BLaER1 (cell line): ENCODE results near the gene B4GALNT3.

Experiments
- H3K27ac ChIP-seq: shearing (Covaris generic); formaldehyde crosslinking; 2 replicates; pipeline ENCODE4 v1.8.1; 2022
- H3K27me3 ChIP-seq: shearing (Covaris generic); formaldehyde crosslinking; 2 replicates; pipeline ENCODE4 v1.8.1; 2022
- H3K36me3 ChIP-seq: shearing (Covaris generic); formaldehyde crosslinking; 2 replicates; pipeline ENCODE4 v1.8.1; 2022
- H3K4me1 ChIP-seq: shearing (Covaris generic); formaldehyde crosslinking; 2 replicates; pipeline ENCODE4 v1.8.1; 2022
- H3K4me2 ChIP-seq: shearing (Covaris generic); formaldehyde crosslinking; 2 replicates; pipeline ENCODE4 v1.8.1; 2022
- H3K4me3 ChIP-seq: shearing (Covaris generic); formaldehyde crosslinking; 2 replicates; pipeline ENCODE4 v1.8.1; 2022
- H3K9ac ChIP-seq: shearing (Covaris generic); formaldehyde crosslinking; 2 replicates; pipeline ENCODE4 v1.8.1; 2022
- H3K9me3 ChIP-seq: shearing (Covaris generic); formaldehyde crosslinking; 2 replicates; pipeline ENCODE4 v1.8.1; 2022
- H4K20me1 ChIP-seq: shearing (Covaris generic); formaldehyde crosslinking; 2 replicates; pipeline ENCODE4 v1.8.1; 2022
- Cebpa-rat ChIP-seq: shearing (Covaris generic); IDR thresholded peaks from 2 replicates; pipeline ENCODE4 v1.8.1; 2022

The B4GALNT3 gene

GRCh38 chr12:553216-554000 lies 93.7 kb downstream of the B4GALNT3 start:
- H3K4me3 ChIP-seq: peak overlapping the region; percentile 57
- no peak for TF ChIP-seq Cebpa-rat
- H4K20me1 ChIP-seq: no peaks in the 10 kb centered on the region
- H3K9me3 ChIP-seq: no peaks in the 10 kb centered on the region
- H3K36me3 ChIP-seq: peaks cover 4% of the 10 kb centered on the region; the same call in 1 of the 2 replicates
- H3K27me3 ChIP-seq: no peaks in the 10 kb centered on the region
- peak overlapping the region; percentile 79 for H3K27ac ChIP-seq
- H3K9ac ChIP-seq: peak overlapping the region; percentile 51
- H3K4me1 ChIP-seq: peaks cover 32% of the 10 kb centered on the region
- H3K4me2 ChIP-seq: peak overlapping the region; percentile 86

GRCh38 chr12:554001-554285 lies 94.2 kb downstream of the B4GALNT3 start:
- Histone ChIP-seq H3K9me3 (no peaks in the 10 kb centered on the region), H3K4me3 (peak overlapping the region; percentile 57), H3K27ac (peak overlapping the region; percentile 79), H3K9ac (peak overlapping the region; percentile 51), H3K27me3 (no peaks in the 10 kb centered on the region), H3K36me3 (peaks cover 4% of the 10 kb centered on the region; the same call in 1 of the 2 replicates), H3K4me1 (peaks cover 38% of the 10 kb centered on the region), H4K20me1 (no peaks in the 10 kb centered on the region), H3K4me2 (peak overlapping the region; percentile 86)
- TF ChIP-seq Cebpa-rat: no peak

DNA sequence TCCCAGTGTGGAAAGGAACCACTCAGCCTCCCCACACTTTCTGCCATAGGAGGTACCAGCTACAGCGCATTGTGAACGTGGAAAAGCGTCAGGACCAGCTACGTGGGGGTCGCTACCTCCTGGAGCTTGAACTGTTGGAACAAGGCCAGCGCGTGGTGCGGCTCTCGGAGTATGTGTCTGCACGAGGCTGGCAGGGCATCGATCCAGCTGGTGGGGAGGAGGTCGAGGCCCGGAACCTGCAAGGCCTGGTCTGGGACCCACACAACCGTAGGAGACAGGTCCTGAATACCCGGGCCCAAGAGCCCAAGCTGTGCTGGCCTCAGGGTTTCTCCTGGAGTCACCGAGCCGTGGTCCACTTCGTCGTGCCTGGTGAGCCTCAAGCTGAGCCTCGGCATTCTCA lies 96.8 kb downstream of the B4GALNT3 start:
- H3K4me2 ChIP-seq: no peak overlapping the region
- peaks cover 4% of the 10 kb centered on the region; the same call in 1 of the 2 replicates for H3K36me3 ChIP-seq
- H4K20me1 ChIP-seq: 0 out of 2 replicates have a peak, but pooled peaks cover 4% of the 10 kb centered on the region
- H3K4me3 ChIP-seq: no peak overlapping the region
- TF ChIP-seq Cebpa-rat: no peak
- H3K4me1 ChIP-seq: peaks cover 63% of the 10 kb centered on the region
- no peak overlapping the region for H3K9ac ChIP-seq
- H3K27me3 ChIP-seq: no peaks in the 10 kb centered on the region
- no peak overlapping the region for H3K27ac ChIP-seq
- no peaks in the 10 kb centered on the region for H3K9me3 ChIP-seq

DNA sequence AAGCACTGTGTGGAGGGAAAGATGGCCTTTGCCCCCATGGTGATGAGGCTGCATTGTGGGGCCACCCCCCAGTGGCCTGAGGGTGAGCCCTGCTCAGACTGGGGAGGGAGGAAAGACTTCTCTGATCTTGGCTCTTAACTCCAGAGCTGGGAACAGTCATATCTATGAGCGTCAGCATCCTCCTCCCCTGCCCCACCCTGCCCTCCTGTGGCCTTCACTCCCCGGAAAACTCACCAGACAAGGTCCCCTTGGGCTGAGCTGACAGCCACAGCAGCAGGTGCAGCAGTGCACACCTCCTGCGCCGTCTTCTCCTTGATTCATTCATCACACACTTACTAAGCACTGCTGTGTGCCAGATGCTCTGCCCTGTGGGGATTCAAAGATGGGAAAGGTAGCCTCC lies 98.8 kb downstream of the B4GALNT3 start:
- TF ChIP-seq Cebpa-rat: no peak
- Histone ChIP-seq H3K9ac (0 out of 2 replicates have a peak overlapping the region, but pooled peaks have one; percentile 17), H3K4me1 (peaks cover 68% of the 10 kb centered on the region), H3K27ac (no peak overlapping the region), H4K20me1 (0 out of 2 replicates have a peak, but pooled peaks cover 13% of the 10 kb centered on the region), H3K36me3 (peaks cover 4% of the 10 kb centered on the region; the same call in 1 of the 2 replicates), H3K27me3 (no peaks in the 10 kb centered on the region), H3K4me2 (peak overlapping the region; percentile 97), H3K9me3 (no peaks in the 10 kb centered on the region), H3K4me3 (no peak overlapping the region)

DNA sequence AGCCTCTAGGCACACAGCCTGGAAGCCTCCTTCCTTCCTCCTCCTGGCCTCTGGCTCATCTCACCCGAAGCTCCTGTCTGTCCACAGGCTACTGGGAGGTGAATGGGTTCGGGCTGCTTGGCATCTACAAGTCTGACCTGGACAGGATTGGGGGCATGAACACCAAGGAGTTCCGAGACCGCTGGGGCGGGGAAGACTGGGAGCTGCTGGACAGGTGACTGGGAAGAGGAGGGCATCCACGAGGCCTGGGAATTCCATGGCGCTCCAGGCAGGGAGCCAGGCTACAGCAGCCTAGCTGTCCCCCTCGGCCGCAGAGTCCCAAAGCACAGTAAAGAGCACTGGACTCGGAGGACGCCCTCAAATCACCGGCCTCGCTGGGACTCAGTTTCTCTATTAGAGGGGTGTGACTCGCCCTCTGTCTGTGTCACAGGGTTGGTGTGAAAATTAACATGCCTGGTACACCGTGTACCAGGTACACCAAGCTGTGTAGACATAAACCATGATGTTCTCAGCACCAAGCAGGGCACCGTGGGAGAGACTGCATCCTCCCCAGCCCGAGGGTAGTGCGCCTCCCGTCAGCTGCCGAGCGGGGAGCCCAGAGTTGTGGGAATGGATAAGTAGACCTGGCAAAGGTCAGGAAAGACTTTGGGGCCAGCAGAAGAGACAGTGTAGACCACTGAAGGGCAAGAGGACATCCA lies 99.6 kb downstream of the B4GALNT3 start:
- Histone ChIP-seq H3K4me1 (peaks cover 68% of the 10 kb centered on the region), H3K36me3 (peaks cover 4% of the 10 kb centered on the region; the same call in 1 of the 2 replicates), H3K27ac (no peak overlapping the region), H4K20me1 (peaks cover 18% of the 10 kb centered on the region; the same call in 1 of the 2 replicates), H3K9ac (0 out of 2 replicates have a peak overlapping the region, but pooled peaks have one; percentile 17), H3K27me3 (no peaks in the 10 kb centered on the region), H3K4me3 (no peak overlapping the region), H3K9me3 (no peaks in the 10 kb centered on the region), H3K4me2 (peak overlapping the region; percentile 97)
- TF ChIP-seq Cebpa-rat: no peak

- peaks cover 73% of the 10 kb centered on the region for H3K4me1 ChIP-seq
- H3K36me3 ChIP-seq: peaks cover 4% of the 10 kb centered on the region; the same call in 1 of the 2 replicates
- H3K4me3 ChIP-seq: no peak overlapping the region
- no peak overlapping the region for H3K9ac ChIP-seq
- H3K4me2 ChIP-seq: peak overlapping the region; percentile 97
- no peaks in the 10 kb centered on the region for H3K9me3 ChIP-seq
- no peaks in the 10 kb centered on the region for H3K27me3 ChIP-seq
- peaks cover 18% of the 10 kb centered on the region; the same call in 1 of the 2 replicates for H4K20me1 ChIP-seq
- no peak overlapping the region for H3K27ac ChIP-seq
- TF ChIP-seq Cebpa-rat: no peak
These were observed 100.2 kb downstream of the B4GALNT3 start for GRCh38 chr12:559906-560455.

DNA sequence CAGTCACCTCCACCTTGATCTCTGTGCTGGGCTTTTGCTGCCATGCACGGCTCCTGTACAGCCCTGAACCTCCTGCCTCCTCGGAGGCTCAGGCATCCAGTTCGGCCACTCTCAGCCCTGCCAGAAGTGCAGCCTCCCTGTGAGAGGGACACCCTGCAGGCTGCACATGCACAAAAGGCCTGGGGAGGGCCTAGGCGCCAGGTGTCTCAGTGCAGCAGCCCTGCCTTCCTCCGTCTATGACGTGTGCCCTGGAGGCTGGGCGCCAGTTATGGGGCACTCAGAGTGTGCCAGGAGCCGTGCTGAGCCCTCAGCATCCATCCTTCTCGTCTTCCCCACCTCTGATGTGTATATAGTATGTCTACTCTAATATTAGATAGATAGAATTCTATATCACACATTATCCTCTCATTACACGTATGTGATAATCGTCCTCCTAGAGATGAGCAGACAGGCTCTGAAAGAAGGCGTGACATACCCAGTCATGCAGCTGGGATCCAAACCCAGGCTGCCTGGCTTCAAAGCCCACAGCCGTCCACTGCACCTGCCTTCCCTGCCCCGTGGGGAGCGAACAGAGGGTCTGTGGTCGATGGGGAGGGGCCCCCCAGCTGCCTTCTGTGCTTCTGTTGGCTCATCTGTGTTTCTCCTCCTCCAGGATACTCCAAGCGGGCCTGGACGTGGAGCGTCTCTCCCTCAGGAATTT lies 101.1 kb downstream of the B4GALNT3 start:
- H3K4me3 ChIP-seq: peak overlapping the region; percentile 39
- H3K9me3 ChIP-seq: no peaks in the 10 kb centered on the region
- H4K20me1 ChIP-seq: peaks cover 18% of the 10 kb centered on the region; the same call in 1 of the 2 replicates
- peaks cover 4% of the 10 kb centered on the region; the same call in 1 of the 2 replicates for H3K36me3 ChIP-seq
- peak overlapping the region; percentile 61 for H3K27ac ChIP-seq
- H3K4me1 ChIP-seq: peaks cover 81% of the 10 kb centered on the region
- H3K27me3 ChIP-seq: no peaks in the 10 kb centered on the region
- TF ChIP-seq Cebpa-rat: no peak
- H3K4me2 ChIP-seq: peak overlapping the region; percentile 97
- peak overlapping the region; percentile 55 for H3K9ac ChIP-seq

GRCh38 chr12:561391-561705 lies 101.6 kb downstream of the B4GALNT3 start:
- Histone ChIP-seq H3K9me3 (no peaks in the 10 kb centered on the region), H3K27me3 (no peaks in the 10 kb centered on the region)

DNA sequence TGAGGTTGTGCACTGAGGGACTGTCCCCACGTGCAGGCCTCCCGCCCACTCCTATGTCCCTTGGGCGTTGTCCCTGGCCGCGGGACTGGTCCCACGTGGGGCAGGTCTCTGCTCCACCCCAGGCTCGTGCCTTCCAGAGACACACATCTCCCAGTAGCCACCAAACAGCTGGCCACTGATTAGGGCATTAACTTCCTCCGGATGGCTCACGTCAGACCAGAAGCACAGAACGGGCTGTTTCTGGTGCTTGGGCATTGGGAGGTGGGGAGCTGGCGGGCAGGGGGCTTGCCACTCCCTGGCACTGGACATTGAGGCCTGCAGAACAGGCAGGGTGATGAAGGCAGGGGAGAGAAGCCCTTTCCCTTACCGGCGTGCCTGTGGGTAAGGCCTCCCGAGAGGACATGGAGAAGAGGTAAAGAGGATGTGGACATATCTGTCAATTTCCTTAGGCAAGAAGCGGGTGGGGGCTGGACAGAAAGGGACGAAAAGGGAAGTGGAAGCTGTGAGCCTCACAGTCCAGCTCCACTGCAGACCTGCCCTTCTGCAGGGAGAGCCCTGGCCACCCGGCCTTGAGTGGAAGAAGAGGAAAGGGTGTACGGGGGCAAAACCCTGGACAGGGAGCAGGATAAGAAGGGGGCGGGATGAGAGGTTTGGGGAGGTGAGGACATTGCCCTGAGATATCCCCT lies 102.3 kb downstream of the B4GALNT3 start:
- H4K20me1 ChIP-seq: peaks cover 18% of the 10 kb centered on the region; the same call in 1 of the 2 replicates
- peak overlapping the region; percentile 55 for H3K9ac ChIP-seq
- no peaks in the 10 kb centered on the region for H3K9me3 ChIP-seq
- H3K27ac ChIP-seq: peak overlapping the region; percentile 61; the same call in 1 of the 2 replicates
- no peak for TF ChIP-seq Cebpa-rat
- peak overlapping the region; percentile 97 for H3K4me2 ChIP-seq
- H3K27me3 ChIP-seq: no peaks in the 10 kb centered on the region
- peak overlapping the region; percentile 39 for H3K4me3 ChIP-seq
- no peaks in the 10 kb centered on the region for H3K36me3 ChIP-seq
- H3K4me1 ChIP-seq: peaks cover 86% of the 10 kb centered on the region

More at GRCh38 chr12:561391-561705, 101.6 kb downstream of the B4GALNT3 start:
- H3K4me2 ChIP-seq: peak overlapping the region; percentile 97
- peak overlapping the region; percentile 39 for H3K4me3 ChIP-seq
- no peak for TF ChIP-seq Cebpa-rat
- H3K36me3 ChIP-seq: peaks cover 4% of the 10 kb centered on the region; the same call in 1 of the 2 replicates
- H3K27ac ChIP-seq: peak overlapping the region; percentile 61
- H3K9ac ChIP-seq: peak overlapping the region; percentile 55
- H3K4me1 ChIP-seq: peaks cover 86% of the 10 kb centered on the region
- H4K20me1 ChIP-seq: peaks cover 18% of the 10 kb centered on the region; the same call in 1 of the 2 replicates
